ENCODE data around the gene REPS2. TPM values are rescaled to one million over a fixed set of nuclear protein-coding genes. Genes with fewer than 3 reads are reported as not detected.

The REPS2 gene
- total RNA-seq, 2 experiments from 2014 or later, result not detected

GRCh38 chrX:17062065-17062464, 115.6 kb downstream of the REPS2 start:
- Mint-ChIP-seq H3K27ac (no peak overlapping the region), H3K4me3 (no peak overlapping the region), H3K27me3 (no peaks in the 10 kb centered on the region), H3K4me1 (no peaks in the 10 kb centered on the region), H3K9me3 (no peaks in the 10 kb centered on the region), H3K36me3 (ENCODE audit: low read depth) (no peaks in the 10 kb centered on the region)
- DNase-seq, result no peak
- ChIA-PET CTCF (interaction anchor here (1.0 to 1.2 kb wide), 2 partner anchors 9 to 20 kb away, joined by 4 to 6 read pairs; no protein-coding TSS in a partner anchor), POLR2A (no interaction called here)

- no peak for DNase-seq
- ChIA-PET POLR2A (no interaction called here), CTCF (interaction anchor here (0.7 kb wide), 1 partner anchor 1413 kb away, joined by 3 read pairs; no protein-coding TSS in a partner anchor)
- Mint-ChIP-seq H3K4me1 (no peaks in the 10 kb centered on the region), H3K27me3 (no peaks in the 10 kb centered on the region), H3K36me3 (ENCODE audit: low read depth) (no peaks in the 10 kb centered on the region), H3K27ac (no peak overlapping the region), H3K4me3 (no peak overlapping the region), H3K9me3 (no peaks in the 10 kb centered on the region)
Measured at GRCh38 chrX:17065100-17065499, 118.6 kb downstream of the REPS2 start.

- Mint-ChIP-seq H3K4me3 (no peak overlapping the region), H3K27me3 (peaks cover 3% of the 10 kb centered on the region), H3K9me3 (no peaks in the 10 kb centered on the region), H3K4me1 (no peaks in the 10 kb centered on the region), H3K27ac (no peak overlapping the region), H3K36me3 (ENCODE audit: low read depth) (no peaks in the 10 kb centered on the region)
- DNase-seq, result no peak
- ChIA-PET CTCF (no interaction called here), POLR2A (no interaction called here)
Measured at GRCh38 chrX:17067534-17067933, 121.1 kb downstream of the REPS2 start.

GRCh38 chrX:17072301-17072700, 125.8 kb downstream of the REPS2 start:
- no peaks in the 10 kb centered on the region for H3K36me3 Mint-ChIP-seq (ENCODE audit: low read depth)
- no peaks in the 10 kb centered on the region for H3K9me3 Mint-ChIP-seq
- no peak overlapping the region for H3K27ac Mint-ChIP-seq
- POLR2A ChIA-PET, result no interaction called here
- DNase-seq, result no peak
- peaks cover 5% of the 10 kb centered on the region for H3K4me1 Mint-ChIP-seq
- CTCF ChIA-PET, result no interaction called here
- H3K4me3 Mint-ChIP-seq, result no peak overlapping the region
- peaks cover 10% of the 10 kb centered on the region for H3K27me3 Mint-ChIP-seq

- H3K27ac Mint-ChIP-seq, result no peak overlapping the region
- no peaks in the 10 kb centered on the region for H3K9me3 Mint-ChIP-seq
- CTCF ChIA-PET, result no interaction called here
- no peak for DNase-seq
- no peak overlapping the region for H3K4me3 Mint-ChIP-seq
- no peaks in the 10 kb centered on the region for H3K36me3 Mint-ChIP-seq (ENCODE audit: low read depth)
- peaks cover 5% of the 10 kb centered on the region for H3K4me1 Mint-ChIP-seq
- H3K27me3 Mint-ChIP-seq, result peaks cover 10% of the 10 kb centered on the region
- POLR2A ChIA-PET, result no interaction called here
Measured at GRCh38 chrX:17072721-17073230, 126.3 kb downstream of the REPS2 start.

- Mint-ChIP-seq H3K4me3 (no peak overlapping the region), H3K9me3 (no peaks in the 10 kb centered on the region), H3K27ac (no peak overlapping the region), H3K4me1 (peaks cover 5% of the 10 kb centered on the region), H3K27me3 (peaks cover 10% of the 10 kb centered on the region), H3K36me3 (ENCODE audit: low read depth) (no peaks in the 10 kb centered on the region)
- CTCF ChIA-PET, result no interaction called here
- no peak for DNase-seq
- POLR2A ChIA-PET, result no interaction called here
Measured at GRCh38 chrX:17075004-17075403, 128.5 kb downstream of the REPS2 start.

- H3K4me1 Mint-ChIP-seq, result peaks cover 5% of the 10 kb centered on the region
- no peak overlapping the region for H3K27ac Mint-ChIP-seq
- CTCF ChIA-PET, result no interaction called here
- no peak for DNase-seq
- POLR2A ChIA-PET, result no interaction called here
- peaks cover 11% of the 10 kb centered on the region for H3K27me3 Mint-ChIP-seq
- H3K36me3 Mint-ChIP-seq (ENCODE audit: low read depth), result no peaks in the 10 kb centered on the region
- H3K4me3 Mint-ChIP-seq, result no peak overlapping the region
- H3K9me3 Mint-ChIP-seq, result no peaks in the 10 kb centered on the region
Measured at GRCh38 chrX:17077361-17077760, 130.9 kb downstream of the REPS2 start.

- H3K36me3 Mint-ChIP-seq (ENCODE audit: low read depth), result no peaks in the 10 kb centered on the region
- DNase-seq, result no peak
- H3K9me3 Mint-ChIP-seq, result no peaks in the 10 kb centered on the region
- H3K4me3 Mint-ChIP-seq, result no peak overlapping the region
- H3K4me1 Mint-ChIP-seq, result peaks cover 5% of the 10 kb centered on the region
- no peak overlapping the region for H3K27ac Mint-ChIP-seq
- ChIA-PET POLR2A (no interaction called here), CTCF (no interaction called here)
- H3K27me3 Mint-ChIP-seq, result peaks cover 10% of the 10 kb centered on the region
Measured at GRCh38 chrX:17078031-17078720, 131.7 kb downstream of the REPS2 start.

GRCh38 chrX:17081511-17081910, 135.1 kb downstream of the REPS2 start:
- ChIA-PET CTCF (interaction anchor here (1.2 kb wide), 1 partner anchor 19 kb away, joined by 4 read pairs; no protein-coding TSS in a partner anchor), POLR2A (interaction anchor here (0.7 kb wide), 1 partner anchor 196 kb away, joined by 5 read pairs; no protein-coding TSS in a partner anchor)
- peaks cover 3% of the 10 kb centered on the region for H3K27me3 Mint-ChIP-seq
- no peaks in the 10 kb centered on the region for H3K4me1 Mint-ChIP-seq
- H3K9me3 Mint-ChIP-seq, result no peaks in the 10 kb centered on the region
- H3K27ac Mint-ChIP-seq, result no peak overlapping the region
- no peak overlapping the region for H3K4me3 Mint-ChIP-seq
- no peak for DNase-seq
- H3K36me3 Mint-ChIP-seq (ENCODE audit: low read depth), result no peaks in the 10 kb centered on the region

GRCh38 chrX:17081968-17082367, 135.5 kb downstream of the REPS2 start:
- Mint-ChIP-seq H3K27me3 (peaks cover 3% of the 10 kb centered on the region), H3K36me3 (ENCODE audit: low read depth) (no peaks in the 10 kb centered on the region), H3K27ac (no peak overlapping the region), H3K9me3 (no peaks in the 10 kb centered on the region), H3K4me3 (no peak overlapping the region), H3K4me1 (no peaks in the 10 kb centered on the region)
- no peak for DNase-seq
- POLR2A ChIA-PET, result interaction anchor here (0.7 kb wide), 1 partner anchor 196 kb away, joined by 5 read pairs; no protein-coding TSS in a partner anchor
- CTCF ChIA-PET, result interaction anchor here (0.9 to 1.2 kb wide), 2 partner anchors 19 to 35 kb away, joined by 3 to 4 read pairs; no protein-coding TSS in a partner anchor

- Mint-ChIP-seq H3K9me3 (no peaks in the 10 kb centered on the region), H3K27me3 (peaks cover 3% of the 10 kb centered on the region), H3K27ac (no peak overlapping the region), H3K4me1 (no peaks in the 10 kb centered on the region), H3K36me3 (ENCODE audit: low read depth) (no peaks in the 10 kb centered on the region), H3K4me3 (no peak overlapping the region)
- ChIA-PET CTCF (interaction anchor here (0.9 to 1.2 kb wide), 2 partner anchors 20 to 34 kb away, joined by 3 to 4 read pairs; no protein-coding TSS in a partner anchor), POLR2A (no interaction called here)
- no peak for DNase-seq
Measured at GRCh38 chrX:17082831-17083230, 136.4 kb downstream of the REPS2 start.

GRCh38 chrX:17086317-17086716, 139.9 kb downstream of the REPS2 start:
- CTCF ChIA-PET, result no interaction called here

GRCh38 chrX:17095161-17095560, 148.7 kb downstream of the REPS2 start:
- Mint-ChIP-seq H3K27me3 (peaks cover 5% of the 10 kb centered on the region), H3K4me3 (no peak overlapping the region), H3K4me1 (no peaks in the 10 kb centered on the region), H3K9me3 (no peaks in the 10 kb centered on the region), H3K27ac (no peak overlapping the region), H3K36me3 (ENCODE audit: low read depth) (no peaks in the 10 kb centered on the region)
- POLR2A ChIA-PET, result no interaction called here
- CTCF ChIA-PET, result interaction anchor here (0.6 kb wide), 1 partner anchor 611 kb away, joined by 3 read pairs; no protein-coding TSS in a partner anchor
- no peak for DNase-seq

More at GRCh38 chrX:17086317-17086716, 139.9 kb downstream of the REPS2 start:
- H3K27ac Mint-ChIP-seq, result no peak overlapping the region
- no peaks in the 10 kb centered on the region for H3K9me3 Mint-ChIP-seq
- DNase-seq, result no peak
- POLR2A ChIA-PET, result no interaction called here
- H3K36me3 Mint-ChIP-seq (ENCODE audit: low read depth), result no peaks in the 10 kb centered on the region
- no peaks in the 10 kb centered on the region for H3K4me1 Mint-ChIP-seq
- peaks cover 2% of the 10 kb centered on the region for H3K27me3 Mint-ChIP-seq
- H3K4me3 Mint-ChIP-seq, result no peak overlapping the region
